NCI-H748 treated with DMSO at 0.1 percent for 48 hours (cell line): ENCODE results near the gene PAQR7.

ENCODE experiments used
- DNase-seq: peaks from one replicate; lab custom pipeline; 2025; lab: John Stamatoyannopoulos, UW

Gene PAQR7

DNA sequence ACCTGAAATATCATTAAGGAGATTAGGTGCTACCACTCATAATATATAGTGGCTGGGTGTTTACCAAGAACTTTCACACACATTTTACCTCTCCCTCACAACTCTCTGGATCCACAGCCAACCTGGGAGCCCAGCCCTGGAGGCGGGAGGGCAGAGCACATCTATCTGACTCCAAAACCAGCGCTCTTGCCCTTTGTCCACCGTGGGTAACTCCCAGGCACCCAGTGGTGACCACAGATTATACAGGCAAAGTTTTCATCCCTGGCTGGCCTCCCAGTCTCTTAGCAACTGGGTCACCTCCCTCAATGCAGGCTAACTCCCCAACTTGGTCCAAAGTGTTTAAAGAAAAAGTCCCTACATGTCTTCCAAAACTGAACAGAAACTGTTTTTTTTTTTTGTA lies 2.4 kb downstream of the PAQR7 start:
- DNase-seq = no peak

GRCh38 chr1:25872713-25873112 lies 2.8 kb downstream of the PAQR7 start:
- DNase-seq = no peak

GRCh38 chr1:25871704-25872494 lies 3.6 kb downstream of the PAQR7 start:
- DNase-seq = no peak

GRCh38 chr1:25871086-25871703 lies 4.3 kb downstream of the PAQR7 start:
- no peak for DNase-seq

DNA sequence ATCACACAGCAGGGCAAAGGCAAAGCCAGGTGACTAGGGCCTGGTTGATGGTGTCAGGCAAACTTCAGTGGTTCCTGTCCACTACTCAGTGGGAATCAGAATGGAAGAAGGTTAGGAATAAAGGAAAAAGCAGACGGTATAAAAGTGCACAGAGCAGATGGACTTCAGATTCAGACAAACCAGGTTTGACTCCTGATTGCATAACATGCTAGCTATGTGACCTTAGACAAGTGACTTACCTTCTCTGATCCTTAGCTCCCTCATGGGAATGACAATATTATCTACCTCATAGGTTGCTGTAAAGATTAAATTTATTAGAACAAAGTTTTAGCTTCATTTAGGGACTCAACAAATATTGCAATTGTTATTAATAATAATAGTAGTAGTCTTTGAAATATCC lies 4.9 kb downstream of the PAQR7 start:
- DNase-seq = no peak

DNA sequence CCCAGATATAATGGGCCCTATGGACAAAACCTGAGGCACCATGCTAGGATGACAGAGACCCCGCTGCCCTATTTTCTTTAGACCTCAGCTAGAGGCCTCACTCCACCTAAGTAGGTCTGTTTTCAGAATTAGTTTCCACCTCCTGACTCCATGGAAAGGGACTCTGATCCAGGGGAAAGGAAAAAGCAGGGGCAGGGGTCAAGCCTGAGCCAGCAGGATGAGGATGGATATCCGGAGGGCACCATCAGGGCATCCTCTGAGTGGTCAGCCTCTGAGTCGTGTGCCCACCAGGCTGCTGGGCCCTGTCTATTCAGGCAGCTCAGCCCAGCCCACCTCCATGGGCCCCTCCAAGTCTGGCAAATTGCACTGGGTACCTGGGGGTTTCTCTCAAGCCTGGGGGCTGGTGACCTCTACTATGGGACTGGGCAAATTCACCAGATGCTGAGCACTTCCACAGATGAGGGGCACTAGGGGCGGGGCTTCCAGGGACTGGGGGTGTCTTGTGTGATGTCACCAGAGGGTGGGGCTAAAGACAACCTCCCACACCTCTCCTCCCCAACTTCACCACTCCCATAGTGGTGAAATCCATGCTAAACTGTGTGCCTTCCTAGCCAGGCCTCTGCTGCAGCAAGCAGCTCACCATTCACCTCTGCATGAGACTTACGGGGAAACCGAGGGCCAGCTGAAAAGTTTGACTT lies 5.5 kb downstream of the PAQR7 start:
- no peak for DNase-seq

GRCh38 chr1:25867210-25867991 lies 8.1 kb downstream of the PAQR7 start:
- no peak for DNase-seq

DNA sequence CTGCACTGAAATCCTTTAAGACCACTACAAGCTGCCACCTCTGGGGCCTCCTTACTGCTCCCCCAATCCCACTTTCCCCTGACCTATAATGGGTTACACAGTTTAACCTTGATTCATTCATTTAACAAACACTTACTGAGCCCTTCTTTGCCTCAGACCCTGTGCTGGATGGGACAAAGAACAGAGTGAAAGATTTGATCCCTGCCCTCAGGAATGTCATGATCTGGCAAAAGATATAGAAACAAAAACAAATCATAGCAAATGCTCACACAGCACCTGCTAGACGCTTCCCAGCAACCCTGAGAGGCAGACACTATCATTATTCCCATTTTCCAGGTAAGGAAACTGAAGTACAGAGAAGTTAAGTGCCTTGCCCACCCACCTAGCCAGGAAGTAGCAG lies 9.2 kb downstream of the PAQR7 start:
- no peak for DNase-seq

DNA sequence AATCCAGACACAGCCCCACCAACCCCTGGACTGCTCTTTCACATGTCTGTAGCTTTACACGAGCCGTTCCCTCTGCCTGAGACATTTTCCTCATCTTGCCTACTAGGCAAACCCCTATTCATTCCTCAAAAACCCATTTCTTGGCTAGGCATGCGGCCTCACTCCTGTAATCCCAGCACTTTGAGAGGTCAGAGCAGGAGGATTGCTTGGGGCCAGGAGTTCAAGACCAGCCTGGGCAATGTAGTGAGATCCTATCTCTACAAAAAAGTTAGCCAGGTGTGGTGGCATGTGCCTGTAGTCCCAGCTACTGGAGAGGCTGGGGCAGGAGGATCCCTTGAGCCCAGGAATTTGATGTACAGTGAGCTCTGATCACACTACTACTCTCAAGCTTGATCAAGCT lies 11.1 kb downstream of the PAQR7 start:
- DNase-seq = no peak

- no peak for DNase-seq
Observed at GRCh38 chr1:25863486-25864262, 11.8 kb downstream of the PAQR7 start.

DNA sequence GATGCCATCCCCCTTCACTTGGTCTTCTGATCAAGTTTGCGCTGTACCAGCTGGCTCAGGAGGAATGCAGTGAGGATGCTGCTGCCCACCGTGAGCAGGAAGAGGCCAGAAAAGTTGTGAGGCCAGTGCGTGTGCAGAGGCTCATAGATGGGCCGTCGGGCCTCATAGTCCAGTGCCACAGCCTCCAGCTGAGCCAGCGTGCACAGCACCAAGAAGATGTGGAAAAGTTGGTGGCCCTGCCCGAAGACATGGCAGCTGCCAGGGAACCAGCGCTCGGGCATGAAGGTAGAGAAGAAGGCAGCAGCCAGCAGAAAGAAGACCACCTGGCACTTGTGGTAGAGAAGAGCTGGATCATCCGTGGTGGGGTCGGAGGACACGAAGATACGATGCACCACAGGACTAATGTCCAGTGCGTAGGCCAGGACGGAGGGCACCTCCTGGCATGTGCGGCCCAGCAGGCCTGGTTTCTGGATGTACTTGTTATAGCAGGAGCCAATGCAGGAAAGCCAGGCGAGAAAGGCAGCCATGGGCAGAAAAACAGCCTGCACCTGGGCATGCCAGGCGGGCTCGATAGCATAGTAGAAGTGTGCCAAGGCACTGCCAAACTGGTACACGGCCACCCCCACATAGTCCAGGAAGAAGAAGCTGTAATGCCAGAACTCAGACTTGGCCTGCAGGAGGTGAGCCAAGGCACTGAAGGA lies 12.6 kb downstream of the PAQR7 start:
- no peak for DNase-seq

- DNase-seq = no peak
Observed at GRCh38 chr1:25861316-25862286, 13.9 kb downstream of the PAQR7 start.

DNA sequence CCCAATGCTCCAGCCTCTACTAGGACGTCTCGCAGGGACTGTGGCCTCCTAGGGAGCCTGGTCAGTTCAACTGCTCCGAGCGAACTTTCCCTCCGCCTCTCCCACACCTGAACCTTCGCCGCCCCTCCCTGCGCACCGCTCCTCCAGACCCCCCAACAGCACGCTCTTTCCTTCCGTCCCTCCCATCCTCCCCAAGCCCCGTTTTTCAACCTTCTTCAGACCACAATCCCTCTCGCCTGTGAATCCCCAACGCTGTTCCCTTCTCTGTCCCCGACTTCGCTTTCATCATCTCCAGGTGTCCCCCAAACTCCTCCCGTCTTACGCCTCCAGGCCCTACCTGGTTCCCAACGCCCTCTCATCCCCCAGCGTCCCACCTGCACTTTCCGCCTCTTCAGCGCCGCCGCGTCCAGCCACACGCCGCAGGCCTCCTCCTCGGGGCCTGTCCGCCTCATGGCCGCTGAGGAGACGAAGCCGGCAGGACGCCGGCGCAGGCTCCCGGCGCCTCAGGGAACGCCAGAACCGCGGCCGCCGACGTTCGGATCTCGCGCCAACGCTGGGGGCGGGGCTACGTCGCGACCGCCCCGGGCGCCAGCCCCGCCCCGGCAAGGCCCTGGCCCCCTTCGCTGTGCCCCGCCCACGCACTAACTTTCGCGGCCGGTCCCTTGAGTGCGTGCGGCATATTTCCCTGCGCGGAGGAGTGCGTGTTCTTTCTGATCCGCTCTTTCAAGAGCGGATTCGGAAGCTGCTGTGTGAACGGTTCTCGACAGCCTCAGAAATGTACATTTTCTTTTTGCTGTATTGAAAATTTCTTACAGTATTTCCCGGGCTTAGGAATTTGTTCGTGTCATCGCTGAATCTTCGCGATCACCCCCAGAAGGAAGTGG lies 16.4 kb downstream of the PAQR7 start, which contains the start of gene AUNIP:
Gene AUNIP (minus strand): TSS at position 552 of the 884 bp plus-strand sequence. CDS start 100 bp downstream, at position 452.
- DNase-seq = peak; percentile 51

DNA sequence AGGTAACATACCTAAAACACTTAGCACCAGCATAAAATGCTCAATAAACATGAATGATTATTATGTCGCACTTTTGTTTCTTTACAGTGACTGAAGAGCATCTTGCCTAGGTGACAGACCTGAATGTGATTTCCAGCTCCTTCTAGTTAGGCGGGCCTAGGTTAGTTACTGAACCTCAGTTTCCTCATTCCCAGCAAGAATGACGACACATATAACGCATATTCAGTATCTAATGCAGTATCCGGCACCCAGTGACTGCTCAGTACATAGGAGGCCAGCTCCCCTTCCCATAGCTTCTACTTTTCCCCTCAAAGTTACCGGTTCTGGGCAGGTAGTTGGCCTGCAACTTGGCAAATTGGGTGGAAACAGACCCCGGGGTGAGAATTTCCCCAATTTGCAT lies 17.0 kb downstream of the PAQR7 start:
- no peak for DNase-seq

DNA sequence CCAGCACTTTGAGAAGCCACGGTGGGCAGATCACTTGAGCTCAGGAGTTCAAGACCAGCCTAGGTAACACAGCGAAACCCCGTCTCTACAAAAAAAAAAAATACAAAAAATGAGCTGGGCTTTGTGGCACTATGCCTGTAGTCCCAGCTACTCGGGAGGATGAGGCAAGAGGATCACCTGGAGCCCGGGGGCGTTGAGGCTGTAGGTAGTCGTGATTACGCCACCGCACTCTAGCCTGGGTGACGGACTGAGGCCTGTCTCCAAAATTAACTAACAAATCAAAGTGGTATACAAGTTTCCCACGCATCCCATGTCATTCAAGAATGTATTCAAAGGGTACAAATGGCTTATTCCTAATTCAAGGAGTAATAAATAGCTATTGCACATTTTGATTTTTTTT lies 18.7 kb downstream of the PAQR7 start:
- no peak for DNase-seq

DNA sequence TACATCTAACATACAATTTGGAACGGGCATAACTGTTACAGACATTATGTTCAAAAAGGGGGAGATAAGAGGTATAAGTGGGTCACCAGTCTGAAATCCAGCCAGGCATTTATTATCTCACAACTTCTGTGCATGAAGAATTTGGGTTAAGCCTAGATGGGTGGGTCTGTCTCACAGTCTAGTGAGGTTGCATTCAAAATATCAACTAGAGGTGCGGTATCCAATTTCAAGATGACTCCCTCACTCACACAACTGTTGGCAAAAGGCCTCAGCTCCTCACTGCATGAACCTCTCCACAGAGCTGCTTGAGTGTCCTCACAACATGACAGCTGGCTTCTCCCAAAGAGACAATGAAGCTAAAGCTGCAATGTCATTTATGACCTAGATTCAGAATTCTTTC lies 21.0 kb downstream of the PAQR7 start:
- DNase-seq = no peak

DNA sequence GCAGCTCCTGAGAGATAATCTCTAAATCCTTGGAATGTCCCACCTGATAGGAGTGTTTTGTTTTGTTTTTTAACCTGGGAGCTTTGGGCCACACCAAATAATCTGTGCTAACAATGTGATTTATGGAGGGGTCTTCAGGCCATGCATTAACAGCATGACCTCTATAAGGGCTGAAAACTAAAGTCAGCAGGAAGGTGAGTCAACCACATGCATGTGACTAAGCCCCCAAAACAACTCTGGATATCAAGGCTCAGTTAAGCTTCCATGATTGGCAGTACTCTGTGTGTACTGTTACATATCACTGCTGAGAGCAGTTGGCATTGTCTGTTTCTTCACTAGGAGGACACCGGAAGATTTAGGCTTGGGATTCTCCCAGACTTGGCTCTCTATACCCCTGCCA lies 27.0 kb downstream of the PAQR7 start:
- no peak for DNase-seq

- no peak for DNase-seq
Observed at GRCh38 chr1:25847929-25848328, 27.6 kb downstream of the PAQR7 start.

DNA sequence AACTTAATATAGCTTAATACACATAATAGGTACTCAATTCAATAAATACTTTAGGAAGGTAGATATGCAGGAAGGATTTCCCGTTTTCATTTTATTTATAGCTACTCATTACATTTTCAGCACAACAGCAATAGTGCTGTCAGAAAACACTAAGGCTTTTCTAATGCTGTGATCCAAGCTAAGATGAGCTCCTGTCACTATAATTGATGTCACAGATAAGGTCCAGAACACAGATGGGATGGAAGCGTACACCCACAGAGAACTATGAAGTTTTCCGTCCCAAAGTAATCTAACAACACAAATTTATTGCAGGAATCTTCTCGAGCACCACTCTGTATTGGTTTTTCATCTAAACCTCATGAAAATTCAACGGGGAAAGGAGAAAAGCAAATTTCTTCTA lies 29.8 kb downstream of the PAQR7 start:
- no peak for DNase-seq
